Measurements from ENCODE around the gene THBD.
"Not testable (repeated sequence)": the region's sequence is repeated elsewhere in the genome, so short reads cannot be mapped to it uniquely, and the experiment has no call there.

THBD gene

GRCh38 chr20:23033918-23034317, 15.6 kb downstream of the THBD start:
- DNase-seq: no peak

GRCh38 chr20:23032750-23033078, 16.8 kb downstream of the THBD start:
- DNase-seq: no peak

- no peak for DNase-seq
These were observed 17.3 kb downstream of the THBD start for GRCh38 chr20:23032056-23032749.

- no peak for DNase-seq
These were observed 18.1 kb downstream of the THBD start for GRCh38 chr20:23031346-23031745.

- no peak for DNase-seq
These were observed 20.1 kb downstream of the THBD start for GRCh38 chr20:23029324-23029723.

GRCh38 chr20:23028392-23028791, 21.1 kb downstream of the THBD start:
- DNase-seq: no peak

- DNase-seq: no peak
These were observed 21.8 kb downstream of the THBD start for GRCh38 chr20:23027721-23028120.

- not testable (repeated sequence) for DNase-seq
These were observed 24.0 kb downstream of the THBD start for GRCh38 chr20:23025503-23025902.

- DNase-seq: no peak
These were observed 24.8 kb downstream of the THBD start for GRCh38 chr20:23024701-23025100.

- no peak for DNase-seq
These were observed 25.8 kb downstream of the THBD start for GRCh38 chr20:23023621-23024177.

GRCh38 chr20:23022849-23023248, 26.6 kb downstream of the THBD start:
- no peak for DNase-seq

- no peak for DNase-seq
These were observed 27.5 kb downstream of the THBD start for GRCh38 chr20:23021951-23022350.

GRCh38 chr20:23021541-23021940, 27.9 kb downstream of the THBD start:
- DNase-seq: no peak

GRCh38 chr20:23020230-23021018, 29.0 kb downstream of the THBD start:
- DNase-seq: no peak

- no peak for DNase-seq
These were observed 30.1 kb downstream of the THBD start for GRCh38 chr20:23019403-23019802.

GRCh38 chr20:23018941-23019340, 30.5 kb downstream of the THBD start:
- no peak for DNase-seq

GRCh38 chr20:23018432-23018831, 31.0 kb downstream of the THBD start:
- DNase-seq: no peak

- DNase-seq: no peak
These were observed 32.0 kb downstream of the THBD start for GRCh38 chr20:23017516-23017915.

GRCh38 chr20:23013429-23013828, 36.0 kb downstream of the THBD start:
- no peak for DNase-seq

GRCh38 chr20:23011008-23011721, 38.3 kb downstream of the THBD start:
- DNase-seq: no peak

- DNase-seq: no peak
These were observed 39.4 kb downstream of the THBD start for GRCh38 chr20:23010096-23010495.

- no peak for DNase-seq
These were observed 39.8 kb downstream of the THBD start for GRCh38 chr20:23009636-23010035.

GRCh38 chr20:23008667-23009066, 40.8 kb downstream of the THBD start:
- no peak for DNase-seq
